Mesenchymal stem cell (in vitro differentiated cells and primary cell): ENCODE measurements around the gene OSBPL3.
A peak's percentile ranks its signal among the peaks of the same experiment; 100 is the strongest.

Experiments
- DNase-seq: peaks from one replicate; pipeline ENCODE4 v3.0.0-alpha.2; 2013
- H2AFZ ChIP-seq: one replicate; pipeline ENCODE4 v1.6.1; 2013; ENCODE audit warnings: low read depth, mild to moderate bottlenecking, control low read depth, inconsistent platforms, low read length, moderate library complexity
- H2AK5ac ChIP-seq: 2 replicates; pipeline ENCODE4 v1.6.1; 2013; ENCODE audit warnings: low read length, moderate library complexity, mild to moderate bottlenecking, inconsistent platforms; ENCODE audit not compliant: severe bottlenecking
- H2BK120ac ChIP-seq: one replicate; pipeline ENCODE4 v1.6.1; 2013; ENCODE audit warnings: low read depth, mild to moderate bottlenecking, inconsistent platforms, low read length, moderate library complexity
- H2BK12ac ChIP-seq, 2 experiments: one replicate each; pipeline ENCODE4 v1.6.1; 2013; ENCODE audit warnings: inconsistent platforms in 2 of 2, low read length in 2 of 2, mild to moderate bottlenecking in 2 of 2, moderate library complexity in 2 of 2, control low read depth in 1 of 2
- H2BK15ac ChIP-seq: one replicate; pipeline ENCODE4 v1.6.1; 2013; ENCODE audit warnings: mild to moderate bottlenecking, low read depth, inconsistent platforms; ENCODE audit not compliant: poor library complexity, severe bottlenecking
- H2BK5ac ChIP-seq: 2 replicates; pipeline ENCODE4 v1.6.1; 2013; ENCODE audit warnings: low read depth, mild to moderate bottlenecking, low read length, control low read depth, inconsistent platforms; ENCODE audit not compliant: poor library complexity, severe bottlenecking
- H3K14ac ChIP-seq, 2 experiments: one replicate each; pipeline ENCODE4 v1.6.1; 2013; ENCODE audit warnings: inconsistent platforms in 2 of 2, low read length in 2 of 2, control low read depth in 1 of 2, mild to moderate bottlenecking in 1 of 2, moderate library complexity in 1 of 2
- H3K18ac ChIP-seq, 2 experiments: one replicate each; pipeline ENCODE4 v1.6.1; 2013; ENCODE audit warnings: inconsistent platforms in 2 of 2, low read length in 2 of 2, control low read depth in 1 of 2, low read depth in 1 of 2, mild to moderate bottlenecking in 1 of 2
- H3K23ac ChIP-seq, 2 experiments: one replicate each; pipeline ENCODE4 v1.6.1; 2013; ENCODE audit warnings: inconsistent platforms in 2 of 2, low read length in 2 of 2, mild to moderate bottlenecking in 2 of 2, moderate library complexity in 2 of 2, control low read depth in 1 of 2
- H3K27ac ChIP-seq: 2 replicates; pipeline ENCODE4 v1.5.1; 2013; ENCODE audit warnings: mild to moderate bottlenecking, moderate library complexity, low read length, control low read depth, inconsistent platforms; ENCODE audit not compliant: poor library complexity, severe bottlenecking
- H3K27me3 ChIP-seq, 2 experiments: 2 replicates each; pipeline versions ENCODE4 v1.6.1 to v1.7.0; 2013; ENCODE audit warnings: low read length in 2 of 2, mild to moderate bottlenecking in 2 of 2, moderate library complexity in 2 of 2, control low read depth in 1 of 2, inconsistent platforms in 1 of 2; ENCODE audit not compliant: control insufficient read depth in 1 of 2, insufficient read depth in 1 of 2
- H3K36me3 ChIP-seq, 2 experiments: 2 replicates each; pipeline versions ENCODE4 v1.6.1 to v1.7.0; 2013; ENCODE audit warnings: low read length in 2 of 2, control low read depth in 1 of 2, inconsistent platforms in 1 of 2, low read depth in 1 of 2, mild to moderate bottlenecking in 1 of 2; ENCODE audit not compliant: insufficient read depth in 2 of 2, control insufficient read depth in 1 of 2
- H3K4ac ChIP-seq, 2 experiments: one replicate each; pipeline ENCODE4 v1.6.1; 2013; ENCODE audit warnings: inconsistent platforms in 2 of 2, low read length in 2 of 2, mild to moderate bottlenecking in 2 of 2, moderate library complexity in 2 of 2, control low read depth in 1 of 2, low read depth in 1 of 2
- H3K4me1 ChIP-seq: 2 replicates; pipeline ENCODE4 v1.6.1; 2013; ENCODE audit warnings: low read depth, low read length, control low read depth; ENCODE audit not compliant: control insufficient read depth, insufficient read depth
- H3K4me2 ChIP-seq: 2 replicates; pipeline ENCODE4 v1.6.1; 2013; ENCODE audit warnings: low read length, mild to moderate bottlenecking, inconsistent platforms; ENCODE audit not compliant: poor library complexity, severe bottlenecking
- H3K4me3 ChIP-seq, 2 experiments: 2 replicates each; pipeline versions ENCODE4 v1.5.1 to v1.7.0; 2013; ENCODE audit warnings: low read length in 2 of 2, mild to moderate bottlenecking in 2 of 2, control low read depth in 1 of 2, low read depth in 1 of 2; ENCODE audit not compliant: insufficient read depth in 1 of 2
- H3K79me1 ChIP-seq: replicated peaks from 2 replicates; pipeline ENCODE4 v1.6.1; 2013; ENCODE audit warnings: mild to moderate bottlenecking, control low read depth, low read length, inconsistent platforms; ENCODE audit not compliant: poor library complexity, severe bottlenecking
- H3K9ac ChIP-seq: 2 replicates; pipeline ENCODE4 v1.7.0; 2013; ENCODE audit warnings: mild to moderate bottlenecking, low read length, moderate library complexity
- H3K9me3 ChIP-seq: 2 replicates; pipeline ENCODE4 v1.7.0; 2013; ENCODE audit warnings: mild to moderate bottlenecking, low read length; ENCODE audit not compliant: control insufficient read depth
- H4K8ac ChIP-seq: one replicate; pipeline ENCODE4 v1.6.1; 2013; ENCODE audit warnings: inconsistent platforms, mild to moderate bottlenecking, low read length, moderate library complexity
- H4K91ac ChIP-seq: one replicate; pipeline ENCODE4 v1.6.1; 2013; ENCODE audit warnings: mild to moderate bottlenecking, low read length, inconsistent platforms
- WGBS: methylation state at CpG from one replicate; pipeline ENCODE4 v1.1.7; 2013; ENCODE audit warnings: mixed read lengths; 5-methylcytosine and 5-hydroxymethylcytosine counted together

OSBPL3 gene

DNA sequence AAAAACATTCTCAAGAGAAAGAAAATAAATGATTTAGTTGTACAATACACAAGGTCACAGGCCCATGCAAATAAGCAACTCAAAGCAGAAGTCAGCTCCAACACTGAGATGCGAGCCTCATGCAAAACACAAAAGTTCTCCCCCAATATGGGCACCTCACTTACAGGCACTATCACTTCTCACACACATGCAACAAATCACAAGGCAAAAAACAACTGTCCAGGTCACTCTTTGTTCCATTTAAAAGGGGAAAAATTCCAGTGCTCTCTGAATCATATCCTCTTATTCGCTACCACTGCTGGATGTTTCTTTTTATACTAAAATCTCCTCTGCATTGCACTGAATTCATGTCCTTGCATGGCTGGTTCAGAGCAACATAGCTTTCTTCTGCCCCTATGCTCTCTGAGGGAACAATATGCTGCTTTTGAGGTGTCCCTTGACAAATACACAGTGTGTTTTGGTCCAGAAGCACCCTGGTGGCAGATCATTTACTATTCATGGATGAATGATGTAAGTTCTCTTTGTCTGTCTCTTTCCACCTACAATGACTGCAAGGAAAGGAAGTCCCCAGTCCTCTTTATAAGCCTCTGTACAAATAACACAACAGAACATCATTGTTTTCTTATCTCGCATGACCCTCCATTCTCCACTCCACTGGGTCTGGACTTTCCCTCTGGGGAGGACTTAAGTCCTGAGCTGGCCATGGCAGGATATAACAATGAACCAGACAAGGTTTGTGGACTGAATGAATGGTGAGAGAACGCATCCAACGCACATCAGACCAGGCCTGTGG, 137.3 kb downstream of the OSBPL3 start:
- Histone ChIP-seq H2BK120ac (no peak overlapping the region), H3K4me3 (no peak overlapping the region), H2AFZ (no peak overlapping the region), H3K18ac (peak overlapping the region in 1 of 2 experiments; percentile 80), H3K23ac (no peak overlapping the region), H3K4ac (peak overlapping the region in 1 of 2 experiments; percentile 43), H4K8ac (peak overlapping the region; percentile 37), H3K36me3 (peaks cover 5 to 71% of the 10 kb centered on the region in 2 experiments), H3K79me1 (peaks cover 3% of the 10 kb centered on the region), H3K9ac (no peak overlapping the region), H2BK15ac (no peak overlapping the region), H3K27ac (peak overlapping the region; percentile 21), H3K4me2 (no peak overlapping the region), H2BK12ac (no peak overlapping the region), H4K91ac (peak overlapping the region; percentile 4), H3K4me1 (peaks cover 2% of the 10 kb centered on the region), H2BK5ac (no peak overlapping the region), H3K9me3 (no peaks in the 10 kb centered on the region), H2AK5ac (no peak overlapping the region), H3K14ac (peak overlapping the region in 1 of 2 experiments; percentile 48), H3K27me3 (no peaks in the 10 kb centered on the region)
- 80% methylated on average over 5 of the region's 5 CpGs for WGBS
- peak; percentile 28 for DNase-seq

DNA sequence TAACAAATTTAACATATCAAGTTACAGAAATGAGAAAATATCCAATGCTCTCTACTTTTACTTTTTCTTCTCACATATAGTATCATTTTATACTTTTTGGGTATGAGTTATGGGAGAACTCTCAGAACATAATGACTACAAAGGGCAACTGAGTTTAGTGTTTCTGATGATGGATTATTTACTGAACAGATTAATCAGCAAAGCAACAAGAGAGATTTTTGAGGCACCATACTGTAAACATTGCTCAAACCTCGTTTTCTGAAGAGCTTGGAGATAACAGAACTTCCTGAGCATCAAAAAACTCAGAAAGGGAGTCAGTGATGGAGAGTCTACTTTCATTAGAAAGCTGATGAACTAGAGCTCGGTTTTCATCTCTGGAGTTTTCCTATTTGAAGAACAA, 137.9 kb downstream of the OSBPL3 start:
- no peak overlapping the region for H3K18ac ChIP-seq
- no peaks in the 10 kb centered on the region for H3K27me3 ChIP-seq
- peak; percentile 26 for DNase-seq
- H2BK15ac ChIP-seq = no peak overlapping the region
- H4K91ac ChIP-seq = no peak overlapping the region
- H3K4me1 ChIP-seq = peaks cover 2% of the 10 kb centered on the region
- no peak overlapping the region for H2BK120ac ChIP-seq
- no peak overlapping the region for H3K23ac ChIP-seq
- no peak overlapping the region for H2AFZ ChIP-seq
- no peak overlapping the region for H3K4ac ChIP-seq
- H3K4me2 ChIP-seq = no peak overlapping the region
- no peak overlapping the region for H3K14ac ChIP-seq
- no peak overlapping the region for H3K4me3 ChIP-seq
- no peak overlapping the region for H3K27ac ChIP-seq
- H3K36me3 ChIP-seq = peaks cover 3 to 71% of the 10 kb centered on the region in 2 experiments
- H3K79me1 ChIP-seq = peaks cover 3% of the 10 kb centered on the region
- no peaks in the 10 kb centered on the region for H3K9me3 ChIP-seq
- 0% methylated on average over 1 of the region's 2 CpGs for WGBS
- H2BK5ac ChIP-seq = no peak overlapping the region
- no peak overlapping the region for H2BK12ac ChIP-seq
- no peak overlapping the region for H2AK5ac ChIP-seq
- H3K9ac ChIP-seq = no peak overlapping the region
- no peak overlapping the region for H4K8ac ChIP-seq

- Histone ChIP-seq H3K27me3 (no peaks in the 10 kb centered on the region), H2BK12ac (no peak overlapping the region), H2BK120ac (no peak overlapping the region), H3K4ac (no peak overlapping the region), H3K4me2 (no peak overlapping the region), H2BK15ac (no peak overlapping the region), H3K9me3 (no peaks in the 10 kb centered on the region), H3K9ac (no peak overlapping the region), H3K27ac (no peak overlapping the region), H3K36me3 (peaks cover 3 to 72% of the 10 kb centered on the region in 2 experiments), H4K91ac (no peak overlapping the region), H4K8ac (no peak overlapping the region), H2AFZ (no peak overlapping the region), H3K14ac (no peak overlapping the region), H3K4me1 (peaks cover 2% of the 10 kb centered on the region), H2AK5ac (no peak overlapping the region), H3K79me1 (peaks cover 3% of the 10 kb centered on the region), H3K23ac (no peak overlapping the region), H3K18ac (no peak overlapping the region), H2BK5ac (no peak overlapping the region), H3K4me3 (no peak overlapping the region)
- DNase-seq = no peak
Observed at GRCh38 chr7:24840563-24840962, 139.4 kb downstream of the OSBPL3 start.

- no peak overlapping the region for H3K18ac ChIP-seq
- no peak overlapping the region for H3K9ac ChIP-seq
- H3K4me1 ChIP-seq = peaks cover 2% of the 10 kb centered on the region
- no peak overlapping the region for H3K4me3 ChIP-seq
- H3K23ac ChIP-seq = no peak overlapping the region
- H3K27ac ChIP-seq = no peak overlapping the region
- H2AK5ac ChIP-seq = no peak overlapping the region
- 100% methylated on average over 1 of the region's 2 CpGs for WGBS
- no peak overlapping the region for H3K14ac ChIP-seq
- H4K8ac ChIP-seq = no peak overlapping the region
- no peak overlapping the region for H2BK5ac ChIP-seq
- no peak overlapping the region for H3K4ac ChIP-seq
- no peak overlapping the region for H3K4me2 ChIP-seq
- no peaks in the 10 kb centered on the region for H3K27me3 ChIP-seq
- DNase-seq = no peak
- H3K36me3 ChIP-seq = peaks cover 13 to 77% of the 10 kb centered on the region in 2 experiments
- H2AFZ ChIP-seq = no peak overlapping the region
- H2BK12ac ChIP-seq = no peak overlapping the region
- H2BK15ac ChIP-seq = no peak overlapping the region
- H4K91ac ChIP-seq = no peak overlapping the region
- no peaks in the 10 kb centered on the region for H3K9me3 ChIP-seq
- peaks cover 3% of the 10 kb centered on the region for H3K79me1 ChIP-seq
- H2BK120ac ChIP-seq = no peak overlapping the region
Observed at GRCh38 chr7:24836084-24836483, 143.9 kb downstream of the OSBPL3 start.
